OCI-LY7 (cell line): ENCODE results near the gene MED1. TPM values are rescaled to one million over a fixed set of nuclear protein-coding genes. Genes with fewer than 3 reads are reported as not detected.

ENCODE experiments used
- BruUV-seq: library from RNA; stranded (reverse); fragments of 400-500 nt; replicated peaks from 2 replicates; lab custom pipeline; 2021; lab: Mats Ljungman, UMichigan
- CTCF ChIA-PET: fragments of 300-600 bp; sonication (Branson Sonifier 250); formaldehyde crosslinking; loops from one replicate; lab custom pipeline; 2022; ENCODE audit warnings: antibody characterized with exemption; ENCODE audit not compliant: unreplicated experiment; lab: Charles Lee
- POLR2A ChIA-PET: fragments of 300-600 bp; sonication (Branson Sonifier 250); formaldehyde crosslinking; loops from one replicate; lab custom pipeline; 2022; ENCODE audit warnings: antibody characterized with exemption; lab: Charles Lee
- DNase-seq: peaks from one replicate; pipeline ENCODE4 v3.0.0-alpha.2; 2015; ENCODE audit warnings: low spot score
- H2AFZ ChIP-seq: fragments of 200-600 bp; sonication (generic), shearing (Covaris generic); 2 replicates; pipeline ENCODE4 v1.6.1; 2014; ENCODE audit warnings: mild to moderate bottlenecking, antibody characterized with exemption, low read length, moderate library complexity
- H3K27ac ChIP-seq: fragments of 200-600 bp; sonication (generic); 2 replicates; pipeline ENCODE4 v1.5.1; 2014; ENCODE audit warnings: mixed run types, low read depth, mild to moderate bottlenecking, moderate library complexity, low read length, inconsistent platforms; ENCODE audit not compliant: poor library complexity, severe bottlenecking
- H3K36me3 ChIP-seq: fragments of 200-600 bp; sonication (generic); 2 replicates; pipeline ENCODE4 v1.6.1; 2014; ENCODE audit warnings: mild to moderate bottlenecking, antibody characterized with exemption, low read length, moderate library complexity, mixed read lengths; ENCODE audit not compliant: insufficient read depth
- H3K4me1 ChIP-seq: fragments of 200-600 bp; sonication (generic); 2 replicates; pipeline ENCODE4 v1.5.1; 2014; ENCODE audit warnings: mild to moderate bottlenecking, low read length; ENCODE audit not compliant: insufficient read depth, poor library complexity, severe bottlenecking
- H3K4me2 ChIP-seq: fragments of 200-600 bp; sonication (generic); 2 replicates; pipeline ENCODE4 v1.6.1; 2014; ENCODE audit warnings: mild to moderate bottlenecking, low read length
- H3K4me3 ChIP-seq: fragments of 200-600 bp; sonication (generic); 2 replicates; pipeline ENCODE4 v1.5.1; 2014; ENCODE audit warnings: mild to moderate bottlenecking, low read depth, low read length; ENCODE audit not compliant: poor library complexity, severe bottlenecking
- H3K79me2 ChIP-seq: fragments of 200-600 bp; sonication (generic); 2 replicates; pipeline ENCODE4 v1.6.1; 2016; ENCODE audit warnings: low read depth, mild to moderate bottlenecking, low read length, moderate library complexity, mixed read lengths; ENCODE audit not compliant: insufficient read depth
- H3K9me2 ChIP-seq: fragments of 200-600 bp; sonication (generic); 2 replicates; pipeline ENCODE4 v1.6.1; 2016; ENCODE audit warnings: mild to moderate bottlenecking, low read length, mixed read lengths; ENCODE audit not compliant: insufficient read depth
- H3K9me3 ChIP-seq: fragments of 200-600 bp; sonication (generic); 2 replicates; pipeline ENCODE4 v1.6.1; 2014; ENCODE audit warnings: mild to moderate bottlenecking, mixed run types, low read length, mixed read lengths
- H4K20me1 ChIP-seq: fragments of 200-600 bp; sonication (generic); 2 replicates; pipeline ENCODE4 v1.6.1; 2014; ENCODE audit warnings: mild to moderate bottlenecking, antibody characterized with exemption, low read length, moderate library complexity, mixed read lengths; ENCODE audit not compliant: insufficient read depth
- CTCF ChIP-seq: fragments of 200-600 bp; sonication (generic); conservative IDR thresholded peaks from 2 replicates; pipeline ENCODE4 v1.5.1; 2014; ENCODE audit warnings: mild to moderate bottlenecking, antibody characterized with exemption, low read length, moderate library complexity, mixed read lengths
- EZH2phosphoT487 ChIP-seq: fragments of 200-600 bp; sonication (generic); IDR thresholded peaks from 2 replicates; pipeline ENCODE4 v1.6.1; 2018; ENCODE audit warnings: low read depth, borderline replicate concordance, mild to moderate bottlenecking, mixed run types, antibody characterized with exemption, low read length, moderate library complexity, mixed read lengths
- intact Hi-C: fragments of 100-400 bp; cut with micrococcal nuclease; formaldehyde crosslinking; loops from one replicate; pipeline ENCODE4 v1.10.0; 2022; ENCODE audit not compliant: unreplicated experiment
- total RNA-seq, 2 experiments: library from RNA; depleted of rRNA in 1 of 2; stranded (reverse); fragments of >200 nt in 1 of 2; shearing (Covaris generic) in 1 of 2; gene quantifications; 2 replicates each; pipeline ENCODE4 v1.2.3, GENCODE V29; 2014 to 2022

Gene MED1
- total RNA-seq, 2 experiments from 2014 or later, result 32.2 to 73.4 TPM

- H2AFZ ChIP-seq, result no peak overlapping the region
- CTCF ChIA-PET, result no interaction called here
- peaks cover 42% of the 10 kb centered on the region for H3K36me3 ChIP-seq
- BruUV-seq, result TSS peak; percentile 83
- intact Hi-C loops, result no loop called here
- H3K4me1 ChIP-seq, result peaks cover 21% of the 10 kb centered on the region
- H3K9me3 ChIP-seq, result no peaks in the 10 kb centered on the region
- TF ChIP-seq EZH2phosphoT487, result no peak
- TF ChIP-seq CTCF, result no peak
- peak overlapping the region; percentile 94 for H3K4me3 ChIP-seq
- peak overlapping the region; percentile 80 for H3K4me2 ChIP-seq
- H3K27ac ChIP-seq, result no peak overlapping the region
- peaks cover 63% of the 10 kb centered on the region for H3K79me2 ChIP-seq
- peaks cover 29% of the 10 kb centered on the region for H4K20me1 ChIP-seq
- POLR2A ChIA-PET, result interaction anchor here (0.9 to 4.4 kb wide), 2 partner anchors 12 to 21 kb away, joined by 3 to 67 read pairs; partner anchors contain the start of gene MED1
- peak; percentile 50 for DNase-seq
- no peaks in the 10 kb centered on the region for H3K9me2 ChIP-seq
Observed at GRCh38 chr17:39462631-39463375, 11.7 kb upstream of the MED1 start.

GRCh38 chr17:39461926-39462569 lies 11.0 kb upstream of the MED1 start:
- Histone ChIP-seq H3K4me2 (peak overlapping the region; percentile 80), H3K4me3 (peak overlapping the region; percentile 94), H3K27ac (peak overlapping the region; percentile 84), H2AFZ (no peak overlapping the region), H4K20me1 (peaks cover 29% of the 10 kb centered on the region), H3K79me2 (peaks cover 55% of the 10 kb centered on the region), H3K36me3 (peaks cover 35% of the 10 kb centered on the region), H3K4me1 (peaks cover 21% of the 10 kb centered on the region), H3K9me2 (no peaks in the 10 kb centered on the region), H3K9me3 (no peaks in the 10 kb centered on the region)
- intact Hi-C loops, result loop anchor here (1.0 kb wide), 1 partner anchor 11 kb away; the partner anchor contains the start of gene MED1
- peak; percentile 25 for DNase-seq
- ChIA-PET CTCF (no interaction called here), POLR2A (interaction anchor here (0.6 to 4.4 kb wide), 4 partner anchors 11 to 433 kb away, joined by 3 to 67 read pairs (median 5); partner anchors contain the start of gene MED1)
- no TSS peak for BruUV-seq
- TF ChIP-seq CTCF (no peak), EZH2phosphoT487 (no peak)
